CD14-positive monocyte (primary cell): Measurements from ENCODE around the gene NRSN1. TPM values are rescaled to one million over a fixed set of nuclear protein-coding genes. Genes with fewer than 3 reads are reported as not detected.

Experiments used
- DNase-seq, 3 donors: peaks; one replicate each; pipeline ENCODE4 v3.0.0-alpha.2; 2011 to 2022
- H2AFZ ChIP-seq: 2 replicates; pipeline ENCODE4 v1.6.0; 2012; ENCODE audit warnings: mild to moderate bottlenecking, low read depth, low read length, inconsistent platforms; ENCODE audit not compliant: insufficient read depth, poor library complexity, severe bottlenecking
- H3K27ac ChIP-seq, 2 donors: 1 replicate in 1 of 2; 2 replicates in 1 of 2; pipeline ENCODE4 v1.5.1; 2012 to 2013; ENCODE audit warnings: low read length in 2 of 2, control low read depth in 1 of 2, inconsistent platforms in 1 of 2, low read depth in 1 of 2, mild to moderate bottlenecking in 1 of 2
- H3K27me3 ChIP-seq, 2 donors: one replicate each; pipeline versions ENCODE4 v1.6.0 to v1.6.1; 2011 to 2013; ENCODE audit warnings: low read length in 2 of 2; ENCODE audit not compliant: control insufficient read depth in 2 of 2, insufficient read depth in 2 of 2
- H3K36me3 ChIP-seq, 2 donors: replicated peaks in 1 of 2; 1 replicate in 1 of 2; 2 replicates in 1 of 2; pipeline versions ENCODE4 v1.5.1 to v1.6.1; 2012 to 2013; ENCODE audit warnings: low read length in 2 of 2, control low read depth in 1 of 2, inconsistent platforms in 1 of 2, mild to moderate bottlenecking in 1 of 2; ENCODE audit not compliant: insufficient read depth in 2 of 2, control insufficient read depth in 1 of 2
- H3K4me1 ChIP-seq, 2 donors: 1 replicate in 1 of 2; 2 replicates in 1 of 2; pipeline versions ENCODE4 v1.5.1 to v1.6.1; 2012 to 2013; ENCODE audit warnings: low read length in 2 of 2, control low read depth in 1 of 2, inconsistent platforms in 1 of 2, mild to moderate bottlenecking in 1 of 2, moderate library complexity in 1 of 2; ENCODE audit not compliant: insufficient read depth in 2 of 2, control insufficient read depth in 1 of 2
- H3K4me2 ChIP-seq: replicated peaks from 2 replicates; pipeline ENCODE3; 2012; ENCODE audit warnings: low read length, moderate library complexity, mild to moderate bottlenecking; ENCODE audit not compliant: poor library complexity, severe bottlenecking; ENCODE audit errors: extremely low read depth
- H3K4me3 ChIP-seq, 3 experiments: fragments of 200-600 bp in 1 of 3; sonication (generic) in 1 of 3; replicated peaks in 1 of 3; 1 replicate in 2 of 3; 2 replicates in 1 of 3; pipeline ENCODE4 v1.5.1; 2011 to 2013; ENCODE audit warnings: low read length in 3 of 3, mild to moderate bottlenecking in 3 of 3, control low read depth in 2 of 3, low read depth in 2 of 3, inconsistent platforms in 1 of 3, moderate library complexity in 1 of 3
- H3K79me2 ChIP-seq: 2 replicates; pipeline ENCODE4 v1.6.0; 2012; ENCODE audit warnings: mild to moderate bottlenecking, control low read depth, inconsistent platforms, low read length, moderate library complexity; ENCODE audit not compliant: insufficient read depth
- H3K9ac ChIP-seq: 2 replicates; pipeline ENCODE4 v1.6.0; 2017; ENCODE audit warnings: low read length, mild to moderate bottlenecking; ENCODE audit not compliant: insufficient read depth, poor library complexity, severe bottlenecking
- H3K9me3 ChIP-seq, 2 donors: replicated peaks in 1 of 2; 1 replicate in 1 of 2; 2 replicates in 1 of 2; pipeline versions ENCODE4 v1.5.1 to v1.6.1; 2012 to 2013; ENCODE audit warnings: low read length in 2 of 2, control low read depth in 1 of 2; ENCODE audit not compliant: control insufficient read depth in 1 of 2, insufficient read depth in 1 of 2
- H4K20me1 ChIP-seq: 2 replicates; pipeline ENCODE4 v1.6.0; 2012; ENCODE audit warnings: mild to moderate bottlenecking, low read length, control low read depth, moderate library complexity; ENCODE audit not compliant: insufficient read depth
- H3K27ac Mint-ChIP-seq, 7 donors: one replicate each; pipeline ENCODE4 v1.8.0; 2020; ENCODE audit warnings: mild to moderate bottlenecking in 7 of 7, mixed read lengths in 7 of 7, moderate library complexity in 6 of 7, inconsistent platforms in 2 of 7
- H3K27me3 Mint-ChIP-seq, 3 donors: one replicate each; pipeline ENCODE4 v1.8.0; 2021 to 2022; ENCODE audit warnings: low read depth in 3 of 3, mild to moderate bottlenecking in 3 of 3, mixed read lengths in 3 of 3, moderate library complexity in 3 of 3, inconsistent platforms in 1 of 3
- H3K36me3 Mint-ChIP-seq, 2 donors: one replicate each; pipeline ENCODE4 v1.8.0; 2020; ENCODE audit warnings: mixed read lengths in 2 of 2, inconsistent platforms in 1 of 2, mild to moderate bottlenecking in 1 of 2
- H3K4me1 Mint-ChIP-seq: one replicate; pipeline ENCODE4 v1.8.0; 2020; ENCODE audit warnings: mild to moderate bottlenecking, mixed read lengths
- H3K4me3 Mint-ChIP-seq, 2 donors: one replicate each; pipeline ENCODE4 v1.8.0; 2020; ENCODE audit warnings: mild to moderate bottlenecking in 2 of 2, mixed read lengths in 2 of 2, moderate library complexity in 1 of 2
- H3K9me3 Mint-ChIP-seq, 7 donors: one replicate each; pipeline ENCODE4 v1.8.0; 2020 to 2022; ENCODE audit warnings: mixed read lengths in 7 of 7, mild to moderate bottlenecking in 6 of 7, moderate library complexity in 6 of 7, inconsistent platforms in 2 of 7
- WGBS: methylation state at CpG from one replicate; pipeline ENCODE4 v1.1.5; 2013; ENCODE audit warnings: missing lambda C conversion rate; ENCODE audit not compliant: insufficient coverage; 5-methylcytosine and 5-hydroxymethylcytosine counted together
- intact Hi-C, 2 donors: fragments of 100-400 bp; cut with micrococcal nuclease; formaldehyde crosslinking; loops; one replicate each; pipeline versions ENCODE4 v1.15.0 to v1.15.1; 2023
- polyA plus RNA-seq, 3 donors: library from polyadenylated mRNA; depleted of rRNA in 1 of 3; unstranded in 2 of 3; stranded (reverse) in 1 of 3; fragments of 300-500 nt in 2 of 3; fragments of >200 nt in 1 of 3; fragmentation: Illumina TruSeq in 2 of 3; gene quantifications; 1 replicate in 2 of 3; 2 replicates in 1 of 3; pipeline ENCODE4 v1.2.3, GENCODE V29; 2012 to 2021
- TF ChIP-seq, protein P1 (sequence below): fragments of 200-600 bp; IDR thresholded peaks from one replicate; pipeline ENCODE4 v1.8.0; 2022; ENCODE audit warnings: antibody characterized with exemption, mild to moderate bottlenecking

The NRSN1 gene
- polyA plus RNA-seq, 3 donors = not detected

DNA sequence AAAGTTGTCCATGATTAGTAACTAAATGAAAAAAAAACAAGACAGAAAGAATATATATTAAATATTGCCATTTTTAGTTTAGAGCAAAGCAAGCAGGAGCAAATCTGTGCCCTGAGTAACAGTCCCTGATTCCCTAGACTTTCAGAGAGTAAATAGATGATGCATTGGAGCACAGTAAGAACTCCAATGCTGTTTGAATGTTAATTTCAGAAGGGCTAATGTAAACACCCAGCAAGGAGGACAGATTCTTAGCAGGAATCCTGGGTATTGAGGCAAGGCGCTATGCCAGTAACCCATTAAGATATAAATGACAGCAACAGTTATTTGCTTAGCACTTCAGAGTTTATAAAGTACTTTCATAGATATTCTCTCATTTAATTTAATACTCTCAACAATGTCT lies 15.6 kb upstream of the NRSN1 start:
- peaks cover under 1 to 17% (median 3%) of the 10 kb centered on the region in 7 donors for H3K9me3 Mint-ChIP-seq
- Histone ChIP-seq H3K4me3 (no peak overlapping the region), H3K79me2 (no peaks in the 10 kb centered on the region), H3K9me3 (no peaks in the 10 kb centered on the region), H3K27ac (no peak overlapping the region), H3K27me3 (no peaks in the 10 kb centered on the region), H3K4me2 (no peak overlapping the region), H3K4me1 (no peaks in the 10 kb centered on the region), H3K9ac (no peak overlapping the region), H2AFZ (no peak overlapping the region), H4K20me1 (no peaks in the 10 kb centered on the region), H3K36me3 (no peaks in the 10 kb centered on the region)
- no CpG with 5 or more reads among the region's 1 CpG for WGBS
- H3K4me1 Mint-ChIP-seq = no peaks in the 10 kb centered on the region
- H3K27ac Mint-ChIP-seq = no peak overlapping the region
- H3K27me3 Mint-ChIP-seq = peaks cover 0 to 4% (median 1%) of the 10 kb centered on the region in 3 donors
- no peak for DNase-seq
- H3K36me3 Mint-ChIP-seq = no peaks in the 10 kb centered on the region
- intact Hi-C loops = no loop called here
- no peak overlapping the region for H3K4me3 Mint-ChIP-seq
- TF ChIP-seq, protein P1, sequence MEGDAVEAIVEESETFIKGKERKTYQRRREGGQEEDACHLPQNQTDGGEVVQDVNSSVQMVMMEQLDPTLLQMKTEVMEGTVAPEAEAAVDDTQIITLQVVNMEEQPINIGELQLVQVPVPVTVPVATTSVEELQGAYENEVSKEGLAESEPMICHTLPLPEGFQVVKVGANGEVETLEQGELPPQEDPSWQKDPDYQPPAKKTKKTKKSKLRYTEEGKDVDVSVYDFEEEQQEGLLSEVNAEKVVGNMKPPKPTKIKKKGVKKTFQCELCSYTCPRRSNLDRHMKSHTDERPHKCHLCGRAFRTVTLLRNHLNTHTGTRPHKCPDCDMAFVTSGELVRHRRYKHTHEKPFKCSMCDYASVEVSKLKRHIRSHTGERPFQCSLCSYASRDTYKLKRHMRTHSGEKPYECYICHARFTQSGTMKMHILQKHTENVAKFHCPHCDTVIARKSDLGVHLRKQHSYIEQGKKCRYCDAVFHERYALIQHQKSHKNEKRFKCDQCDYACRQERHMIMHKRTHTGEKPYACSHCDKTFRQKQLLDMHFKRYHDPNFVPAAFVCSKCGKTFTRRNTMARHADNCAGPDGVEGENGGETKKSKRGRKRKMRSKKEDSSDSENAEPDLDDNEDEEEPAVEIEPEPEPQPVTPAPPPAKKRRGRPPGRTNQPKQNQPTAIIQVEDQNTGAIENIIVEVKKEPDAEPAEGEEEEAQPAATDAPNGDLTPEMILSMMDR = no peak

DNA sequence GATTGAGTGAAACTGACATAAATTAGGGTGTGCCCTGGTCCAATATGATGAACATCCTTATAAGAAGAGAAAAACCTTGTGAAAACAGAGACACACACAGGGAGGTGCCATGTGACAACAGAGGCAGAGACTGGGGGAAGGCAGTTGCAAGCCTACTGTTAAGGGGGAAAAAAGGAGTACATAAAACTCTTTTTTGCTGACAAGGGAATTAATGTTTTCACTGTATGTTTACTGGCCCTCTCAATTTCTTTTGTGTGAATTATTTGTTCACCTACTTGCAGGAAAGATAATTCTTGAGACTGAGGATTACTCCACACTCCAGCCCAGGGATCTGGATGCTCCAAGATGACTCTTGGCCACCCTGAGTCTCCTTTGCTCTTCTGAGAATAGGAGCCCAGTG lies 12.1 kb upstream of the NRSN1 start:
- H3K27me3 ChIP-seq = no peaks in the 10 kb centered on the region
- DNase-seq = no peak
- Mint-ChIP-seq H3K4me3 (no peak overlapping the region), H3K4me1 (no peaks in the 10 kb centered on the region), H3K27me3 (peaks cover 0 to 4% (median 3%) of the 10 kb centered on the region in 3 donors), H3K27ac (no peak overlapping the region), H3K36me3 (no peaks in the 10 kb centered on the region), H3K9me3 (peaks cover 0 to 17% (median 3%) of the 10 kb centered on the region in 7 donors)
- no peaks in the 10 kb centered on the region for H3K79me2 ChIP-seq
- no peak overlapping the region for H3K4me3 ChIP-seq
- no peak overlapping the region for H3K9ac ChIP-seq
- TF ChIP-seq, protein P1 = no peak
- no peaks in the 10 kb centered on the region for H4K20me1 ChIP-seq
- intact Hi-C loops = no loop called here
- H2AFZ ChIP-seq = no peak overlapping the region
- no peak overlapping the region for H3K27ac ChIP-seq
- H3K9me3 ChIP-seq = no peaks in the 10 kb centered on the region
- no peak overlapping the region for H3K4me2 ChIP-seq
- no peaks in the 10 kb centered on the region for H3K36me3 ChIP-seq
- no peaks in the 10 kb centered on the region for H3K4me1 ChIP-seq
